Panc1 (cell line): Measurements from ENCODE around the gene PXDN. TPM values are rescaled to one million over a fixed set of nuclear protein-coding genes. Genes with fewer than 3 reads are reported as not detected.

Experiments
- ATAC-seq: fragments of 200-7000 bp; cut with Tn5 transposase; 2 replicates; pipeline ENCODE4 v1.9.1; 2020; ENCODE audit warnings: mild to moderate bottlenecking, moderate library complexity
- BruUV-seq: library from RNA; stranded (reverse); fragments of 400-500 nt; replicated peaks from 2 replicates; lab custom pipeline; 2021; lab: Mats Ljungman, UMichigan
- CTCF ChIA-PET: fragments of 300-600 bp; sonication (Branson Sonifier 250); formaldehyde crosslinking; loops from one replicate; lab custom pipeline; 2022; ENCODE audit warnings: antibody characterized with exemption; lab: Charles Lee
- POLR2A ChIA-PET: fragments of 300-600 bp; sonication (Branson Sonifier 250); formaldehyde crosslinking; loops from one replicate; lab custom pipeline; 2022; ENCODE audit warnings: antibody characterized with exemption; lab: Charles Lee
- DNase-seq: peaks from one replicate; pipeline ENCODE4 v3.0.0-alpha.2; 2010; ENCODE audit warnings: low read depth, low spot score
- H3K27ac ChIP-seq: 2 replicates; pipeline ENCODE4 v1.5.1; 2011; ENCODE audit warnings: mild to moderate bottlenecking, low read length, inconsistent platforms
- H3K27me3 ChIP-seq: fragments of 200-500 bp; sonication (Bioruptor generic); 2 replicates; pipeline ENCODE4 v1.6.0; 2014; ENCODE audit warnings: low read length, inconsistent platforms; ENCODE audit not compliant: control insufficient read depth, insufficient read depth
- H3K36me3 ChIP-seq: fragments of 200-500 bp; sonication (Bioruptor generic); 2 replicates; pipeline ENCODE4 v1.5.1; 2014; ENCODE audit warnings: inconsistent platforms, mild to moderate bottlenecking, low read length, moderate library complexity; ENCODE audit not compliant: control insufficient read depth, insufficient read depth
- H3K4me1 ChIP-seq: 2 replicates; pipeline ENCODE4 v1.5.1; 2011; ENCODE audit warnings: inconsistent platforms, mild to moderate bottlenecking, low read length, moderate library complexity; ENCODE audit not compliant: control insufficient read depth, insufficient read depth
- H3K4me3 ChIP-seq, 2 experiments: 2 replicates each; pipeline ENCODE4 v1.5.1; 2011 to 2012; ENCODE audit warnings: low read depth in 2 of 2, low read length in 2 of 2, mild to moderate bottlenecking in 2 of 2, inconsistent platforms in 1 of 2, moderate library complexity in 1 of 2
- H3K9me3 ChIP-seq: fragments of 200-500 bp; sonication (Bioruptor generic); 2 replicates; pipeline ENCODE4 v1.5.1; 2014; ENCODE audit warnings: low read depth, mild to moderate bottlenecking, inconsistent platforms, low read length, moderate library complexity; ENCODE audit not compliant: control insufficient read depth, insufficient read depth
- CTCF ChIP-seq: fragments of 450-650 bp; IDR thresholded peaks from 2 replicates; pipeline ENCODE4 v1.5.1; 2017; ENCODE audit warnings: mild to moderate bottlenecking
- POLR2AphosphoS5 ChIP-seq: IDR thresholded peaks from 2 replicates; pipeline ENCODE4 v1.6.1; 2012; ENCODE audit warnings: mild to moderate bottlenecking, low read depth, low read length, moderate library complexity
- REST ChIP-seq, 2 experiments: IDR thresholded peaks; 2 replicates each; pipeline ENCODE4 v1.6.1; 2011 to 2012; ENCODE audit warnings: low read depth in 2 of 2, control low read depth in 1 of 2, low read length in 1 of 2, mild to moderate bottlenecking in 1 of 2, moderate library complexity in 1 of 2; ENCODE audit not compliant: insufficient read depth in 1 of 2
- SIN3A ChIP-seq: IDR thresholded peaks from 2 replicates; pipeline ENCODE4 v1.6.1; 2012; ENCODE audit warnings: low read depth, mild to moderate bottlenecking, low read length, moderate library complexity, borderline replicate concordance; ENCODE audit not compliant: insufficient read depth
- TCF7L2 ChIP-seq: IDR thresholded peaks from 2 replicates; pipeline ENCODE4 v1.6.1; 2011; ENCODE audit warnings: mild to moderate bottlenecking, low read depth, low read length, inconsistent platforms
- in situ Hi-C: cut with HindIII; loops from 2 replicates; pipeline ENCODE4 v1.10.0; 2016; ENCODE audit warnings: low sequenced_read_pairs, low pct_unique_long_range_greater_than_20kb
- intact Hi-C: fragments of 100-400 bp; cut with micrococcal nuclease; formaldehyde crosslinking; loops from one replicate; pipeline ENCODE4 v1.10.0; 2022; ENCODE audit not compliant: unreplicated experiment
- total RNA-seq: library from RNA; stranded (reverse); gene quantifications from one replicate; pipeline ENCODE4 v1.2.1, GENCODE V29; 2021; ENCODE audit not compliant: unreplicated experiment

The PXDN gene
- total RNA-seq, 1 experiment from 2014 or later: 2.5 TPM

GRCh38 chr2:1736997-1737480, 7.3 kb downstream of the PXDN start:
- Histone ChIP-seq H3K4me1 (peaks cover 2% of the 10 kb centered on the region; the same call in 1 of the 2 replicates), H3K27me3 (no peaks in the 10 kb centered on the region), H3K9me3 (no peaks in the 10 kb centered on the region; the same call in 1 of the 2 replicates), H3K4me3 (no peak overlapping the region), H3K27ac (no peak overlapping the region), H3K36me3 (no peaks in the 10 kb centered on the region)
- intact Hi-C loops (no loop called here), in situ Hi-C loops (no loop called here)
- DNase-seq: no peak
- TF ChIP-seq REST (IDR thresholded peaks at IDR 0.05; ENCODE audit: insufficient read depth in 1 of 2, low read depth in 2 of 2, low read length in 1 of 2) (no peak), TCF7L2 (no peak), CTCF (no peak), SIN3A (no peak), POLR2AphosphoS5 (no peak)
- ChIA-PET CTCF (interaction anchor here (1.0 kb wide), 1 partner anchor 11 kb away, joined by 4 read pairs; no protein-coding TSS in a partner anchor), POLR2A (no interaction called here)
- BruUV-seq: no TSS peak
- ATAC-seq: no peak

DNA sequence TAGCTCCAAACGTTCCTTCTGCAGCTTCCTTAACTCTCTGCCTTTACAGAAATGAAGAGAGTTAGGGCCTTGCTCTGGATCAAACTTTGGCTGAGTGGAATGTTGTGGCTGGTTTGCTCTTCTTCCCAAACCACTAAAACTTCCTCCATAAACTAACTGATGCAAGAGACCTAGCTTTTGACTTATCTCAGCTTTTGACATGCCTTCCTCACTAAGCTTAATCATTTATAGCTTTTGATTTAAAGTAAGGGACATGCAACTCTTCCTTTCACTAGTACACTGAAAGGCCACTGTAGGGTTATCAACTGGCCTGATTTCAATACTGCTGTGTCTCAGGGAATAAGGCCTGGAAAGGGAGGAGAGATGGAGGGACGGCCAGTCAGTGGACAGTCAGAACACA, 8.3 kb downstream of the PXDN start:
- in situ Hi-C loops: no loop called here

More for the DNA sequence above, 8.3 kb downstream of the PXDN start:
- Histone ChIP-seq H3K4me1 (peaks cover 10% of the 10 kb centered on the region), H3K9me3 (no peaks in the 10 kb centered on the region; the same call in 1 of the 2 replicates), H3K4me3 (no peak overlapping the region), H3K27me3 (no peaks in the 10 kb centered on the region), H3K36me3 (no peaks in the 10 kb centered on the region), H3K27ac (peak overlapping the region; percentile 48; the same call in 1 of the 2 replicates)
- DNase-seq: no peak
- intact Hi-C loops: no loop called here
- TF ChIP-seq TCF7L2 (no peak), SIN3A (no peak), REST (IDR thresholded peaks at IDR 0.05; ENCODE audit: insufficient read depth in 1 of 2, low read depth in 2 of 2, low read length in 1 of 2) (no peak), POLR2AphosphoS5 (no peak), CTCF (no peak)
- no peak for ATAC-seq
- POLR2A ChIA-PET: no interaction called here
- CTCF ChIA-PET: interaction anchor here (1.0 kb wide), 1 partner anchor 12 kb away, joined by 4 read pairs; no protein-coding TSS in a partner anchor
- BruUV-seq: no TSS peak
